Cerebellar nuclear complex (tissue), 1 donor: Measurements from ENCODE around the gene TNFRSF18.

Source experiments
- DNase-seq, 2 experiments: peaks; one replicate each; lab custom pipeline; 2025; lab: John Stamatoyannopoulos, UW

The TNFRSF18 gene

GRCh38 chr1:1211541-1212441 is 5.4 kb upstream of the TNFRSF18 start:
- DNase-seq: no peak

- DNase-seq: no peak
Measured at GRCh38 chr1:1210726-1211540, 4.5 kb upstream of the TNFRSF18 start.

- no peak for DNase-seq
Measured at GRCh38 chr1:1208713-1209433, 2.5 kb upstream of the TNFRSF18 start.

GRCh38 chr1:1207571-1207892 is 1.1 kb upstream of the TNFRSF18 start:
- no peak for DNase-seq

DNA sequence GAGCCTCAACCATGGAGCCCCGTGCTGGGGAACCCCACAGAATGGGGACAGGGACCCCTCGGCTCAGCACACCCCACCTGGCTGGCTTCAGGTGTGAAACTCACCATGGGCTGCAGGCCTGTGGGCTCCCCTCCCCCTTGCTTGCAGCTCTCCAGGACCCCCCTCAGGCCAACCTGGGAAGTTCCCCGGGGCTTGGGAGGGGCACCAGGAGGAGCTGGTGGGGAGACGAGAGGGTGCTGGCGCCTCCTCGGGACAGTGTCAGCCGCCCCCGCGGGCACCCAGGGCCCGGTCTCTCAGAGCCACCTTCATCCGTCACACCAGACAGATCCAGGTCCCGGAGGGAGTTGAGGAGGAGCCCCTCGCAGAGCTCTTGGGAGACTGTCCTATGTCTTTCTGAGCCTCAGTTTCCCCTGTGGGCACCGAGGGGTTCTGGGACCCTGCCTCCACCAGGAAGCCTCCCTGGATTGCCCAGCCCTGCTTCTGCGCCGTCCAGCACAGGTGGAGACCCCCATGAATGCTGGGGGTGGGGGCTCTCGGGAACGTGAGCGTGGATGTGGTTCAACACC is 657 bp upstream of the TNFRSF18 start:
- no peak for DNase-seq

DNA sequence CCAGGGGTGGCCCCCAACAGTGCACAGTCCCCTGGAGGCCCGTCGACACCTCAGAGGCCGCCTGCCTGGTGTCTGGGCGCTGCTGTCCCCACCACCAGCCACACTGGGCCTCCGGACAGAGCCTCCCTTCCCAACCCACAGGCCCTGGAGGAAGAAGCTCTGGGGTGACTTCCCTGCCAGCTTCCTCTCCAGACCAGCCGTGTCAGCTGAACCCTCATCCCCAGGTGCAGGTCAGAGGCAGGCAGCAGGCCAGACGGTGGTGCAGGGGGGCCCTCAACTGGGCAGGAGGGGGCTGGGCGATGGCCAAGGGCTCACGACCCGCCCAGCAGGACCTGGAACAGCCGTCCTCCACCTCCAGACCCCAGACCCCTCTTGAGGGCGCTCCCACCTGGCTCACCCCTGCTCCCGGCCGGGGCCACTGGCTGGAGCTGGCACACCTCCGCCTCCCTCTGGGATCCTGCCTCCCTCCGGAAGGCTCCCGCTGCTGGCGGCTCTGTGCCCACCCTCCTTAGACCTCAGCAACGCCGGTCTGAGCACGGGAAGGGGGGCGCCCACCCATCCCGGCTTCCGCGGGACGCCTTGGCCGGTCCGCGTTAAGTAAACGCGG is 520 bp downstream of the TNFRSF18 start:
- no peak for DNase-seq

DNA sequence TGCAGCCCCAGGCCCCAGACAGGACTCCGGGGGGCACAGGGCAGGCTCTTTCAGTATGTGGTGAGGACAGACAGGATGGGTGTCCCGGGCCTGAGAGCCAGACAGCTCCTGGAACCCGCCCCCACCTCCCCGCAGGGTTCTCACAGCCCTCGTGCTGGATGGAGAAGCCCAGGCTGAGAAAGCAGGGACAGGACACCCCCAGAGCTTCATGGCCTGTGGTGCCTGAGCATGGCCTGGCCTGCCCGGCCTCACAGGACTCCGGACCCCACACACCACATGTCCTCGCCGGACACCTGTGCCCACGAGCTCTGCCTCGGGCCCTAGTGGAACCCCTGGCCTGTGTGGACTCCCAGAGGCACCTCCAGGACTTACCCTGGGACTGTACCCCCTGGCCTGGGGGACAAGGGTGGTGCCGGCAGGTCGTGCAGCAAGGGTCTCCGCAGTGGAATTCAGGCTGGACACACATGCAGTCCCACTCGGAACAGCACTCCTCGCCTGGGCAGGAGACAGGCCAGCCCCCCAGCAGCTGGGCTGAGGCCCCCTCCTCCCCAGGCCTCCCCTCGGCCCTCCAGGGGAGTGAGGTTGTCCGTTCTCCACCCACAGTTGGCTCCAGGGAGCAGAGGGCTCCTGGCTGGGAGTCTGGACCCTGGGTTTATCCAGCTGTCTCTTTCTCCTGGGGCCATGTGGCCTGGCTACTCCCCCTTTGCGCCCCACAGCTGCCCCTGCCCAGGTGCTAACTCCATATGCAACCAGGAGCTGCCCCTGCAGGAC is 1.2 kb downstream of the TNFRSF18 start:
- no peak for DNase-seq

- no peak for DNase-seq
Measured at GRCh38 chr1:1204425-1204920, 1.9 kb downstream of the TNFRSF18 start.

- DNase-seq: no peak
Measured at GRCh38 chr1:1203561-1204424, 2.6 kb downstream of the TNFRSF18 start.

DNA sequence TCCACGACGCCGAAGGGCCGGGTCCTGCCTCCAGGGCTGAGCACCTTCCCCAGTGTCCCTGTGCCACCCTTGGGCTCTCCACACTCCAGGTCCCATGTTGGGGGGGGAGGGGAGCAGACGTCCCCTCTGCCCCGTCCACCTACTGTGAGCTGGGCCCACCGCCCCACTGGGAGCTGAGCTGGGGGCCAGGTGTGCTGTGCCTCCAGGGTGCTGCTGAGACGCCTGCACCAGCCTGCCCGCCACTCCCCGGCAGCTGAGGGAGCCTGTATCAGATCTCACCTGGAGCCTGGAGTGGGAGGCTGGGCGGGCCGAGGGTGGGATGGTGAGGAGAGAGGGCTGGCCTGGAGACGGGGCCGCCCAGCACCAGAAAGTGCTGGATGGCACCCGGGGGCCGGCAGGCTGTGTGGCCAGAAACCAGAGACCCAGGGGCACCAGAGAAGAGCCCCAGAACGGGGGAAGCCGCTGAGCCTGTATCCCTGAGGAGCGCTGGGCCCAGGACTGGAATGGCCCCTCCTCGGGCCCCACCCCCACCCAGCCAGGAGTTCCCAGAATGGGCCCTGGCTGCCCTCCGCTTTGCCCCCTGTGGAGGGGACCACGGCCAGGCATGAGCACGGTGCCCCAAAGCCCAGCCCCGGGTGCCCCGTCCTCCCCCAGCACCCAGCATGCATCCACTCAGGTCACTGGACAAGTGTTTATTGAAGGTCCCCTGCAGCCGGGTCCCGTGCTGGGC is 3.4 kb downstream of the TNFRSF18 start:
- DNase-seq: no peak

DNA sequence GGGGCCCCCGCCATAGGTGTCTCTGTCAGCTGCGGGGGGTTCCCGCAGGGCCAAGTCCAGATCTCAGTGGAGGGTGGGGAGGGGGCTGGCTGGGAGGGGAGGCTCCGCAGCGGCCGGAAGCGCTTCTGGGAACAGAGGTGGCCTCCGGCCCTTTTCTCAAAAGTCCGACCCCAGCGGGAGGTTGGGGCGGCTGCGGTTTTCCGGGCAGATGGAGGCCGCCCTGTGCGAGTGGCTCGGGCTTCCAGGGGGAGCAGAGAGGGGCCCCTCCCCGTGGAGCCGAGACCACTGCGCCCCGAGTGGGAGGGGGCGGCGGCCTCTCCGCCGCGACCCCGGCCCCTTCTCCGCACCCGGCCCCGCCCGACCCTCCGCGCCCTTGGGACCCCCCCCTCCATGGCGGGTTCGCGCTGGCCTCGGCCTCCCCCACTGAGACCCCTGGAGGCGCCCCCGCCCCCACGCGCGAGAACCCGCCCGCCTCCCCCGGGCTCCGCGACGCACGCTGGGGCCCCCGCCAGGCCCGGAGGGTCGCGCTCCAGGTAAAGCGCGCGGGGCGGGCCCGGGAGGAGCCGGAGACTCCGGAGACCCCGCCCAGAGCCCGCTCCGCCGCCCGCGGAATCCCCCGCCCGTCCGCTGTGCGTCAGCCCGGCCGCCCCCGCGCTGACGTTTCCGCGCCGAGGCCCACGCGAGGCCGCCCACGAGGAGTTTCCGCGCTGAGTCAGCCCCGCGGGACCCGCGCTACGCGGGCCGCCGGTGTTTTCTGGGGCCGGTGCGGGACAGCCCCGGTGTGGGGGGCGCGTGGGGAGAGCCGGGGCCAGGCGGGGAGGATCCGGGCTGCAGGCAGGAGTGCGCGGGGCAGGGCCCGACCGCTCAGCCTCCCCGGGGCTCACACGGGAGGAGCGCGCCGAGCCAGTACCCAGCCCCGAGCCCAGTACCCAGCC is 5.2 kb downstream of the TNFRSF18 start:
- DNase-seq: no peak

GRCh38 chr1:1199961-1200875 is 6.2 kb downstream of the TNFRSF18 start:
- DNase-seq: no peak

DNA sequence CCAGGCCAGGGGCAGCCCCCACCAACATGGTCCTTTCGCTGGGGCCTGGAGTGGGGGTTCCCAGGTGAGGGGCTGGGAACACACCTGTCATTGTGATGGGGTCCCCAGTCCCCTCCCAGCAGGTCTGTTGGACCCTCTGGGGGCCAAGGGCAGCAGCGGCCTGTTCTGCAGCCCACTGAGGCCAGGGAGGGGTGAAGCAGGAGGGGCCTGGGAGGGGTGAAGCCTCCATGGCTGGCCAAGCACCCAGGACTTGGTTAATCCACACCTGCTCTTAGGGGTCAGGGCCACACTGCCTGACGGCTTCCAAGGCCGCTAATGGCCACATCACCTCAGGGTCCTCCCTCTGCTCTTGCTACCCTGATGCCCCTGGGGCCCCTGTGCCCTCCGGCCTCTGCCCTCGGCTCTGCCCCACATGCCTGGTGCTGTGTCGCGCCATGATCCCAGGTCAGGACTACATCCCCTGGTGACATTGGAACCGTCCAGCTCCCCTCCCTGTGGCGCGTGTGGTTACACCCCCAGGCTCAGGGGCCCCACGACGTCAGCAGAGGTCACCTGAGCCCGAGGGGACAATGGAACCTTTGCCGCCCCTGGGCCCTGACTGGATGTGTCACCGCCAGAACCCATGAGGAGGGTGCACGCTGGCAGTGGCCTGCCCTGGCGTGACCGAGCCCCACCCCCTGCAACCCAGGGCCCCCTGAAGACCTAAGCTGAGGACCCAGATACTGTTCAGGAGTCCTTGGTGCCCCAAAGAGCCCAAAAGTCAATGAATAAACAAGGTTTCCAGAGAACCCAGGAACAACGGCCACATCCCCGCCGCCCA is 7.0 kb downstream of the TNFRSF18 start:
- no peak for DNase-seq

DNA sequence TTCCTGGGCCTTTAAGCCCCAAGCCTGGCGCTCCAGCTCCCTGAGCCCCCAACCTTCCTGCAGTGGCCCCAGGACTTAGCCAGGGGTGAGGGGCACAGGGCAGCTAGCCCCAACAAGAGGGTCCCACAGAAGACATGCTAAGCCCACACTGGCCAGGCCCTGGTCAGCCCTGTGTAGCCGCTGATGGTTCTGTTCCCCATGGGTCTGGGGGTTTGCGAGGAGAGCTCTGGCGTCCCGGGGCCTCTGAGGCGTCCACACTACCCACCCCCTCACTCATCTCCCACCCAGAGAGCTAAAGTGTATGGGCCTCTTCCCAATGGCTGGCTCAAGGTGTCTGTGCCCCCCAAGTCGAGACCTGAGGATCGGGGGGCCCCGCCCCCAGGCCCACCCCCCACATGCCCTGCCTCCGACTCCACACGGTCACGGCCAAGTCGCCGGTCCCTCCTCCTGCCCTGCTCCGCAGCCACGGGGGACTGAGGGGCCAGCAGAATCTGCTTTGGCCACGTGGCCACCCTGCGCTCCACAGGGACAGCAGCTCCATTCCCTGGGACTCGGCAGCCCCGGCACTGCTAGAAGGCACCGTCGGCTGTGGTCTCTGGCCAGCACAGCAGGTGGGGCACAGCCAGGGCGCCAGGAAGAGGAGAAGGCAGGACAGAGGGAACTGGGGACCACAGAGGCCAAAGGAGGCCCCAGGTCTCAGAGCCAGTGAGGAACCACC is 7.8 kb downstream of the TNFRSF18 start:
- no peak for DNase-seq
